GM18519 (cell line): ENCODE results near the gene KIN.
"Not testable (repeated sequence)": the region's sequence is repeated elsewhere in the genome, so short reads cannot be mapped to it uniquely, and the experiment has no call there.

ENCODE experiments used
- ATAC-seq: cut with Tn5 transposase; IDR thresholded peaks from one replicate; pipeline ENCODE4 v1.9.1; 2021; ENCODE audit warnings: mild to moderate bottlenecking, moderate library complexity; ENCODE audit not compliant: unreplicated experiment, low FRiP score

KIN gene

GRCh38 chr10:7787857-7788638 lies at the start of gene KIN, which contains the start of gene ATP5F1C:
Gene KIN, minus strand, starts transcription at chr10:7787993. Its CDS starts 60 bp downstream, at chr10:7787933.
Gene ATP5F1C, plus strand, starts transcription at chr10:7788177. Its CDS starts 31 bp downstream, at chr10:7788208.
- peak; percentile 92 for ATAC-seq

- no peak for ATAC-seq
These were observed 48.8 kb upstream of the KIN start for GRCh38 chr10:7836571-7836970.

- ATAC-seq: no peak
These were observed 46.5 kb upstream of the KIN start for GRCh38 chr10:7834262-7834661.

GRCh38 chr10:7833210-7833609 lies 45.4 kb upstream of the KIN start:
- no peak for ATAC-seq

DNA sequence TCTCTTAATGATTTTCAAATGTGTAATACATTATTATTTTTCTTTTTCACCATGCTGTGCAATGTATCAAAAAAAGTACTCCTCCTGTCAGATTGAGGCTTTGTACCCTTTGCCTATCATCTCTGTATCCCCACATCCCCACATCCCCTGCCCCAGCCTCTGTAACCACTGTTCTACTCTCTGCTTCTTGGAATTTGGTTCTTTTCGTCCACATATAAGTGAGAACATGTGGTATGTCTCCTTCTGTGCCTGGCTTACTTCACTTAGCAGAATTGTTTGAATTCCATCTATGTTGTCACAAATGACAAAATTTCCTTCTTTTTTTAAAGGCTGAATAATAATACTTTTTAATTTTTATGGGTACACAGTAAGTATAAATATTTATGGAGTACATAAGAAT lies 44.3 kb upstream of the KIN start:
- ATAC-seq: no peak

DNA sequence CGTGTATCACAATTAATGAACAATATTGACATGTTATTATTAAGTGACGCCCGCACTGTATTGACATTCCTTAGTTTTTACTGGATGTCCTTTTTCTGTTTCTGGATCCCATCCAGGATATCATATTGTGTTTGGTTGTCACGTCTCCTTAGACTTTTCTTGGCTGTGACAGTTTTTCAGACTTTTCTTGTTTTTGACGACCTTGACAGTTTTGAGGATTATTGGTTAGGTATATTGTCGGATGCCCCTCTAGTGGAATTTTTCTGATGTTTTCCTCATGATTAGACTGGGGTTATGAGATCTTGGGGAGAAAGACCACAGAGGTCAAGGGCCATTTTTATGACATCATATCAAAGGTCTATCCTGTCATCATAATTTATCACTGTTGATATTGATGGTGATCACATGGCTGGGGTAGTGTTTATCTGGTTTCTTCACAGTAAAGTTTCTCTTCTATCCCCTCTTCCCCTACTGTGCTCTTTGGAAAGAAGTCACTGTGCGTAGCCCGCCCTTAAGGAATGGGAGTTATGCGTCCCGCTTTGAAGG lies 41.6 kb upstream of the KIN start:
- no peak for ATAC-seq

DNA sequence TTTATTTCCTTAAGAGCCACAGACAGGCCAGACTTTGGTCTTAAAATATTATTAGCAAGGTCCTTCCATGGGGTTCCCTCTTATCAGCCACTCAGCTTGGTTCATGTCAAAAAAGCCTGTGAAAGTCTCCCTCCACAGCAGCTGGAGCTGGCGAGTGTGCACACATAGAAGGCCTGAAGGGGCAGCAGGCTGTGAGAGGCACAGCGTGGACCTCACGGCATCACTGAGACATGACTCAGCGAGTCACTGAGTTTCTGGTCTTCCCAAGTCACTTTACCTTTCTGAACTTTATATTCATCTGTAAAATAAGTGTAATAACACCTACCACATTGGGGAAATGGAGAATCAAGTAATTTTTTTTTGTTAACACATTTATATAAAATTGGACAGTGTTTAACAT lies 39.2 kb upstream of the KIN start:
- no peak for ATAC-seq

DNA sequence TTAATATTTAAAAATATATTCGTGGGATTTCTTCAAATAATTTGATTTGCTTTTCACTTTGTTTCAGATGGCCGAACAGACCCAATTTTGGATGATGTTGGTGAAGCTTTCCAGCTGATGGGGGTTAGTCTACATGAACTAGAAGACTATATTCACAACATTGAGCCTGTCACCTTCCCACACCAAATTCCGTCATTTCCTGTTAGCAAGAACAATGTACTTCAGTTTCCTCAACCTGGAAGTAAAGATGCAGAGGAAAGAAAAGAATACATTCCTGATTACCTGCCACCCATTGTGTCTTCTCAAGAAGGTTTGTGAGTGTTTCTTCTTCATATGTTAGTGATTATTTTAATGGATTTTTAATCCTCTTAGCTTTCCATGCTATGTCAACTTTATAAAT lies 36.5 kb upstream of the KIN start:
- ATAC-seq: no peak

- peak; percentile 19 for ATAC-seq
These were observed 31.3 kb upstream of the KIN start for GRCh38 chr10:7819121-7819460.

- ATAC-seq: peak; percentile 79
These were observed 30.7 kb upstream of the KIN start, which contains the start of gene TAF3 for GRCh38 chr10:7818295-7819120. Gene TAF3, plus strand, starts transcription at chr10:7818505. Its CDS starts 205 bp downstream, at chr10:7818710.

- no peak for ATAC-seq
These were observed 30.1 kb upstream of the KIN start for GRCh38 chr10:7817984-7818294.

DNA sequence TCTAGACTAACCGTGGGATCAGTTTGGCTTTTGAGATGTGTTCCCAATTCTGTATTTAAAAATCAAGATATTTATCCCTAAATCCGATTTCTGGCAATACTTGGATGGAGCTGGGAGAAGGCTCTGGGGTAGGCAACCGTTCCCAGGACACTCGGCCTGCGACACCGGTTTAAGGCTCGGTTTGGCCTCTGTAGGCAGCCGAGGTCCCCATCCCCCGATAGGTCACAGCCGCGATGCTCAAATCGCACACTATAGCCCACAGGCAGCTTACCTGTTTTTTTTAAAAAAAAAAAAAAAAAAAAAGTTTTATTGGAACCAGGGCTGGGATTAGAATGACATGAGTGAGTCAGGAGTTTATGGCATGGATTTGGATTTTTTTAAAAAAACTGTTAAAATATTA lies 29.8 kb upstream of the KIN start:
- ATAC-seq: no peak

- no peak for ATAC-seq
These were observed 25.7 kb upstream of the KIN start for GRCh38 chr10:7813481-7813880.

DNA sequence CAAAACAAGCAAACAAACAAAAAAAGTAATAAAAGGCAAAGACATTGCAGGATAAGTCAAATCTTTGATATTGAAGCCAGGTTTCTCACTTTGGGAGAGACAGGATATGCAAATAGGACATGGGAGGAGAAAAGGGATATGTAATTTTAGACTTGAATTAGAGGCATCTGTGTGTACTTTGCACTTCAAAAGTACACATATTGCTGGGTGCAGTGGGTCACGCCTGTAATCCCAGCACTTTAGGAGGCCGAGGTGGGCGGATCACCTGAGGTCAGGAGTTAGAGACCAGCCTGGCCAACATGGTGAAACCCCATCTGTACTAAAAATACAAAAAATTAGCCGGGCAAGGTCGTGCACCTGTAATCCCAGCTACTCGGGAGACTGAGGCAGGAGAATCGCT lies 23.9 kb upstream of the KIN start:
- ATAC-seq: not testable (repeated sequence)

- ATAC-seq: no peak
These were observed 23.2 kb upstream of the KIN start for GRCh38 chr10:7811000-7811399.

DNA sequence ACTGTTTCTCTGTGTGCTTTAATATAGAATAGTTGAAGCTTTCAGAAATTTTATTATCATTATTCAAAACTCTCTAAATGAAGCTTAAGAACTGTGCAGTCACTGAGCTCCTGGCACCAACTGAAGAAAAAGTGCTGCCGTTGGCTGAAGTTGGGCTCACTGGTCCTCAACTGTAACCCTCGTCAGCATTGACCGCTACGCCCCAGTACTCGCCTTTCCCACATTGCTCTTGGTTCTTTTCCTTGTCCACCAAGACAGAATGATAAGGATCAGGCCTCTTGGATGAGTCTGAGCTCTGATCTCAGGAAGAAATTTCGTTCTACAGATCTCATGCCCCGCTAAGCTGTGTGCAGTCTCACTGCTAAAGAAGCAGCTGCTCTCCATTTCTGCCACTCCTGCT lies 22.6 kb upstream of the KIN start:
- no peak for ATAC-seq

DNA sequence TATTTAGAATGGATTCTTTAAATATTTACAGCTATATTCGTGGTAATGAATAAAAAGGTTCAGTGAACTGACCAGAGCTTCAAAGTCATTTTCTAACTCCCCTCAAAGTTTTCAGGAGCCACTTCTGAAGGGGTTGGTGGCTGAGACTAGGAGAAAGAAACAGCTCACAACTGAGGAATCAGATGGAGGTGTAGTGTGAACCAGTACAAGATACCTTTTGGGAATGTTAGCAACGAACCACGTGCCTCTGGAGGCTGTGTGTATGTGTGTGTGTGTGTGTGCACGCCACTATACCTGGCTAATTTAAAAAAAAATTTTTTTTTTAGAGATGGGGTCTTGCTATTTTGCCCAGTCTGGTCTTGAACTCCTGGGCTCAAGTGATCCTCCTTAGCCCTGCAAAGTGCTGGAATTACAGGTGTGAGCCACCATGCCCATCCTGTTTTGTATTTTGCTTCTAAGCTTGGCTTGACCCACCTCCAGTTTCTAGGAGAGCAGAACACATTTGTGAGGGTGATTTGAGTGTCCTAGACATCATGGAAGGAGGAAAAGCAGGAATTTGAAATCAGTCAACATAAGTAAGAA lies 21.0 kb upstream of the KIN start:
- ATAC-seq: no peak

DNA sequence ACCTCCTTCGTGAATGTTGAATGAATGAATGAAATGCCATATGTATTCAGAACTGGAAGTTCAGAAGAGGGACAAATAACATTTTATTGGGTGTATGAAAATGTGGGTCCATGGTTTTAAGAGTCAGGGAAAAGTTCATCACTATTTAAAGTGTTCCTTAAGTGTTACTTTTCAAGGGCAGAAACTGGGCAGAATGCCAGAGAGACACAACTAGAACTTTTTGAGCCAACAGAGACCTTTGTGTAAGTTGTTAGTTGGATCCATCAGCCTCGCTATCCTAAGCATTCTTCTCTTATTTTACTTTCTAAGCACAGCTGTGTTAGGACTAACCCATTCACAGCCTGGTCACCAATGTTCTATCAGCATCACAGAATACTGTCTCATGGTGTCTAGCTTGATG lies 16.9 kb upstream of the KIN start:
- no peak for ATAC-seq

DNA sequence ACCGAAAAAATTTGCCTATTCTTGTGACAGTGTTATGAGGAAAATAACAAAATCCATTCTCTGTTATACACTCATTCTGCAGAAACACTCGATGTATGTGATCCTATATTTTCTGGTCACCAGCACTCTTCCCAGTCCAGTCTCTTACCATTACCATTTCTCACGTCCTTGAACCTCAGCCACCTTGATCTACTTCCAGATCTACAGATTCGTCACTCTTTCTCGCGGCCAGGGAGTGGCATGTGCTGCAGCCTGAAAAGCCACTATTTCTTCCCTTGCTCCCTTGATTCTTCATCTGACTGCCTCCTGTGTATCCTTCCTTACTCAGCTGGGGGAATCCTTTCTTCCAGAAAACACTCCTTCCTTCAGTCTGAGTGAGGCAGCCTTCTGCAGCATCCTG lies 16.4 kb upstream of the KIN start:
- ATAC-seq: no peak

- ATAC-seq: no peak
These were observed 14.8 kb upstream of the KIN start for GRCh38 chr10:7802606-7803005.

- no peak for ATAC-seq
These were observed 9.8 kb upstream of the KIN start for GRCh38 chr10:7797582-7797981.
